Measurements from ENCODE around the gene CIDEA. TPM values are rescaled to one million over a fixed set of nuclear protein-coding genes. Genes with fewer than 3 reads are reported as not detected.

The CIDEA gene
- total and polyA plus RNA-seq, 9 of the 15 experiments (the other 6 are each of a cell fraction or from before 2014, with no cell fraction given) = not detected

GRCh38 chr18:12312976-12313375 is 58.8 kb downstream of the CIDEA start:
- DNase-seq (ENCODE audit: extremely low read depth in 1 of 4, low spot score in 3 of 4) = no peak
- no peak for FAIRE-seq
- TF ChIP-seq MXD1 (CRISPR knock-in tag; IDR thresholded peaks at IDR 0.05; ENCODE audit: borderline replicate concordance, poor library complexity, severe bottlenecking) = no peak
- TF ChIP-seq POLR2AphosphoS2 (IDR thresholded peaks at IDR 0.05; ENCODE audit: low read length) = no peak
- TF ChIP-seq NRF1 (conservative IDR thresholded peaks at IDR 0.05 in 1 of 2, IDR thresholded peaks at IDR 0.05 in 1 of 2) = no peak
- no peak for TF ChIP-seq ARID1B (IDR thresholded peaks at IDR 0.05)
- TF ChIP-seq ZNF589 (CRISPR knock-in tag; IDR thresholded peaks at IDR 0.05; ENCODE audit: low read depth) = no peak
- no peak for TF ChIP-seq RBM39 (optimal IDR thresholded peaks at IDR 0.05; ENCODE audit: low read depth, low read length)
- no peak for TF ChIP-seq PRMT5 (CRISPR knock-in tag; IDR thresholded peaks at IDR 0.05)
- no peak for TF ChIP-seq SAP30 (IDR thresholded peaks at IDR 0.05; ENCODE audit: borderline replicate concordance, insufficient read depth, low read depth, low read length, poor library complexity, severe bottlenecking)
- no peak for TF ChIP-seq GTF2F1 (IDR thresholded peaks at IDR 0.05; ENCODE audit: low read depth, low read length)
- Histone ChIP-seq H3K4me3 (no peak overlapping the region), H3K9ac (ENCODE audit: insufficient read depth in 1 of 2, low read depth in 2 of 2, low read length in 2 of 2) (no peak overlapping the region), H3K27ac (ENCODE audit: extremely low read depth, low read depth, low read length) (no peak overlapping the region), H3K36me3 (ENCODE audit: control insufficient read depth, insufficient read depth, low read length) (peaks cover 76% of the 10 kb centered on the region), H3K9me3 (replicated peaks; ENCODE audit: control insufficient read depth, insufficient read depth, low read depth, low read length) (peaks cover 25% of the 10 kb centered on the region), H2AFZ (ENCODE audit: low read depth, low read length) (no peak overlapping the region), H3K79me2 (ENCODE audit: control insufficient read depth, insufficient read depth, low read length) (peaks cover 59% of the 10 kb centered on the region), H3K9me1 (ENCODE audit: control insufficient read depth, insufficient read depth, low read length) (no peaks in the 10 kb centered on the region), H3K4me1 (replicated peaks in 1 of 2; ENCODE audit: control insufficient read depth in 2 of 2, insufficient read depth in 2 of 2, low read length in 2 of 2) (peaks cover 20 to 24% of the 10 kb centered on the region in 2 experiments; a peak in 4 of 5 replicates), H3K4me2 (ENCODE audit: insufficient read depth, low read length) (no peak overlapping the region), H4K20me1 (replicated peaks; ENCODE audit: control insufficient read depth, insufficient read depth, low read length) (no peaks in the 10 kb centered on the region), H3K27me3 (ENCODE audit: control insufficient read depth in 2 of 2, insufficient read depth in 2 of 2, low read length in 2 of 2) (no peaks in the 10 kb centered on the region)
- CTCF ChIA-PET (ENCODE audit: low intra/inter-chr PET ratio) = no interaction called here
- ATAC-seq = no peak
- in situ Hi-C loops (cut with MboI) (no loop called here), intact Hi-C loops (cut with micrococcal nuclease) (no loop called here)
- POLR2A ChIA-PET = interaction anchor here (2.3 to 3.2 kb wide), 3 partner anchors 11 to 15 kb away, joined by 12 to 22 read pairs (median 13); no protein-coding TSS in a partner anchor
- BruUV-seq (replicated peaks) = no TSS peak

All from K562 (cell line).